OCI-LY7 (cell line): ENCODE data around the gene MCM5.

Experiments
- CTCF ChIP-seq: fragments of 200-600 bp; sonication (generic); conservative IDR thresholded peaks from 2 replicates; pipeline ENCODE4 v1.5.1; 2014; ENCODE audit warnings: mild to moderate bottlenecking, antibody characterized with exemption, low read length, moderate library complexity, mixed read lengths
- EZH2phosphoT487 ChIP-seq: fragments of 200-600 bp; sonication (generic); IDR thresholded peaks from 2 replicates; pipeline ENCODE4 v1.6.1; 2018; ENCODE audit warnings: low read depth, borderline replicate concordance, mild to moderate bottlenecking, mixed run types, antibody characterized with exemption, low read length, moderate library complexity, mixed read lengths

- TF ChIP-seq CTCF (no peak), EZH2phosphoT487 (no peak)
These were observed 19.9 kb upstream of the MCM5 start for GRCh38 chr22:35380013-35380412.
